ENCODE results near the gene IFNL2.
A peak's percentile ranks its signal among the peaks of the same experiment; 100 is the strongest.
"Not testable (repeated sequence)": the region's sequence is repeated elsewhere in the genome, so short reads cannot be mapped to it uniquely, and the experiment has no call there.

Gene IFNL2

DNA sequence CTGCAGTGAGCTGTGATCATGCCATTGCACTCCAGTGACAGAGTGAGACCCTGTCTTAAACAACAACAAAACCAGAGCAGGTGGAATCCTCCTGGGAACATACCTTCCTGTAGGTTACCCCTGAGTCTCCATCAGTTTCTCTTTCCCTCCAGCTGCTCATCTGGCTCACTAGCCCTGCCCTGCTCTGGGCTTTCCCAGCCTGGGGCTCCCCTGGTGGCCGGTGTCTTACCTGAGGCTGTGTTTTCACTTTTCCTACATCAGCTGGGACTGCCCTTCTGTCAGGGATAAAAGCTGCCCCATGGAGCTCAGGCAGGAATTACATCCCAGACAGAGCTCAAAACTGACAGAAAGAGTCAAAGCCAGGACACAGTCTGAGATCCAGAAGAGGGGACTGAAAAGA is at the start of gene IFNL2:
Gene IFNL2, plus strand, starts transcription at position 312 of the 400 bp plus-strand sequence. CDS start 173 bp downstream, outside the sequence.
- DNase-seq (ENCODE audit: extremely low spot score, insufficient read length, low read depth) = not testable (repeated sequence)
- peak; percentile 85 for FAIRE-seq

GRCh38 chr19:39219108-39219507 is 49.1 kb upstream of the IFNL2 start:
- DNase-seq (ENCODE audit: extremely low spot score, insufficient read length, low read depth); FAIRE-seq: not testable (repeated sequence)

GRCh38 chr19:39223703-39224279 is 44.4 kb upstream of the IFNL2 start:
- no peak for DNase-seq (ENCODE audit: extremely low spot score, insufficient read length, low read depth)
- FAIRE-seq = no peak

- FAIRE-seq = no peak
- DNase-seq (ENCODE audit: extremely low spot score, insufficient read length, low read depth) = no peak
Observed at GRCh38 chr19:39224910-39225309, 43.3 kb upstream of the IFNL2 start.

DNA sequence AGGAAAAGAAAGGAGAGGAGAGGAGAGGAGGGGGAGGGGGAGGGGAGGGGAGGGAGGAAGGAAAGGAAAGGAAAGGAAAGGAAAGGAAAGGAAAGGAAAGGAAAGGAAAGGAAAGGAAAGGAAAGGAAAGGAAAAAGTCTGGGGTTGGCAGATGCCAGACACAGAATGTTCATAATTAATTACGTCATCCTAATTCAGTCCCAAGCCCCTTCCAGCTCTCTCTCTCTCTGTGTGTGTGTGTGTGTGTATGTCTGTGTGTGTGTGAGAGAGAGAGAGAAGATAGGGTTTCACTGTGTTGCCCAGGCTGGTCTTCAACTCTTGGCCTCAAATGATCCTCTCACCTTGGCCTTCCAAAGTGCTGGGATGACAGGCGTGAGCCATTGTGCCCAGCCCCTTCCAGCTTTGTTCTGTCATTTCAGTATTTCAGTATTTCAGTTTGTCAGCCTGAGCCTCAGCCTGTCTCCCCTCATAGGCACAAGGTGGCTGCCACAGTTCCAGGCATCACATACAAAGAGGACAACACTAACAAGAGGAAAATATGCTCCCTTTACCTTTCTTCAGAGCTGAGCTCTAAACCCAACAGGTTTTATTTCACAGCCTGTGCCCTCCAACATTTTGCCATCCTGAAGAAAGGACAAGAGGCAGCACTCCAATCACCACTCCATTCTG is 38.0 kb upstream of the IFNL2 start:
- no peak for FAIRE-seq
- DNase-seq (ENCODE audit: extremely low spot score, insufficient read length, low read depth) = no peak

- DNase-seq (ENCODE audit: extremely low spot score, insufficient read length, low read depth) (no peak), FAIRE-seq (no peak)
Observed at GRCh38 chr19:39232708-39233107, 35.5 kb upstream of the IFNL2 start.

DNA sequence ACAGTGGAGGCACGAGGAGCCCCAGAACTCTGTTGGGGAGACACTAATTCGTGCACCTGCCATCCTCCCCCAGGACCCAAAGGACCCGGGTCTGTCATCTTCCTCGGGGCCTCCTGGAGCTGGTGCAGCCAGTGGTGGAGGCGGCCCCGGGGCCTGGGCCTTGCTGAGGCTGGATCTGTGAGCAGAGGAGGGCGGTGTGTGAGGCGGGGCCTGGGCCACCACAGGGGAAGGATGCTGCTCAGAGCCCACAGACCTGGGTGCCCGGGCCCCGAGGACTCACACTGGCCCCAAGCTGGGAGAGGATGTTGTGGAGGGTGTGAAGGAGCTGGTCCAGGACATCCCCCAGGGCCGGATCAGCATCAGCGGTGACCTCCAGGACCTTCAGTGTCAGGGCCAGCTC is 31.7 kb upstream of the IFNL2 start:
- FAIRE-seq (no peak), DNase-seq (ENCODE audit: extremely low spot score, insufficient read length, low read depth) (no peak)

DNA sequence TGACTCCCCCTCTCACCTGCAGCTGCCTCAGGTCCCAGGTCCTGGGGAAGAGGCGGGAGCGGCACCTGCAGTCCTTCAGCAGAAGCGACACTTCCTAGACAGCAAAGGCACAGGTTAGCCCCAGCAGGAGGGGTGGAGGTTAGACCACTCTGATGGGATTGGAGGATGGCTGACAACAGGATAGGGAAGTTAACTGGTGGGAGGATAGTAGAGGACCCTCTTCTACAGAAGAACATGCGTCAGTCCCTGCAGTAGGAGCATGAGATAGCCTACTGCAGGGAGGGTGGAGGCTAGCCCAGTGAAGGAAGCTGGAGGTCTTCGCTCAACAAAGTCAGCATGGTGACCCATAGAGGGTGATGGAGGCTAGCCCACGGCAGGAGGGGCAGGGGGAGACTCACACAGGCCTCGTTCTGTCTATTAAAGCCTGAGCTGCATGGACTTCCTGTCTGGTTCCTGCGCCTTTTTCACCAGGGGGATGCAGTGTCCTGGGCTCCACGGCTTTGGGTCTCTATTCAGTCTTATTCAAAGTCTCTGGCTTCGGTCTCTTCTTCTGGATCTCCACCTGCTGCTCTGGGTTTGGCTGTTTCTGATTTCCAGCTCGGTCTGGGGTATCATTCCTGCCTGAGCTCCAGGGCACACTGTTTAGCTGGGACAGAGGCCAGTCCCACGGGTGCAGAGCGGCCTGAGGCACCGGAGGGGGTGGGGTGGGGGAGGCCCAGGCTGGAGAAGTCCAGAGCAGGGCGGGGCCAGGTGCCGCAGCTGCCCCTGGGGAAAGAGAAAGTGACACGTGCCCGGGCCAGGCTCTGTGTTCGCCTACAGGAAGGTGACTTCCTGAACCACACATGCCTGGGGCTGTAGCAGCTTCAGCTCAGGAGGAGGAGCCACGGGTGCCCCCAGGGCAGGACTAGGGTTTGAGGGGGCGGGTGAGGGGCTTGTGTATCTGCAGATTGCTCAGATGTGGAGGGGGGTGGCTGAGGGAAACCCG is 30.7 kb upstream of the IFNL2 start:
- DNase-seq (ENCODE audit: extremely low spot score, insufficient read length, low read depth) (peak; percentile 55), FAIRE-seq (peak; percentile 85)

DNA sequence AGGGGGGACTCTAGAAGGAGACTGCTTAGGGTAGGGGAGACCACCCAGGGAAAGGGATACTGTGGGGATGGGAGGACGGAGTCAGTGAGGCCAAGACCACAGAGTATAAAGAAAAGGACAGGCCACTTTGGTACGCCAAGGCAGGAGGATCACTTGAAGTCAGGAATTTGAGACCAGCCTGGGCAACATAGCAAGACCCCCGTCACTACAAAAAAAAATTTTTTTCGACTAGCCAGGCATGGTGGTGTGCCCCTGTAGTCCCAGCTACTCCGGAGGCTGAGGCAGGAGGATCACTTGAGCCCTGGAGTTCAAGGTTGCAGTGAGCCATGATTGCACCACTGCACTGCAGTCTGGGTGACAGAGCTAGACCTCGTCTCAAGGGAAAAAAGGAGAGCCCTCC is 30.0 kb upstream of the IFNL2 start:
- no peak for FAIRE-seq
- DNase-seq (ENCODE audit: extremely low spot score, insufficient read length, low read depth) = no peak

DNA sequence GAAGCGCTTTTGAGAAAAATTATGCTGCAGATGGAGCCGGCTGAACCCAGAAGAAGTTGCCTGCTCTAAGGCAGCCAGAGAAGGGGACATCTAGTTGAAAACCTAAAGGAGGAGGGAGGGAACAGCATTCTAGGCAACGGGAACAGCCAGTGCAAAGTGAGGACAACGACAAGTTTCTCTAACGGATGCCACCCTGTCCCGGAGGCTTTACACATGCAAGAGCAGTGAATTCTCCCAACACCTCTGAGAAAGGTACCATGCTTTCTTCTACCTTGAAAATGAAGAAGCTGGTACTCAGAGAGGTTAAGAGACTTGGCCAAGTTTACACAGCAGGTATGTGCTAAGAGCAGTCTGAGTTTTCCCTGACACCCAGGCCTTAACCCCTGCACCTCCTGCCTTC is 29.3 kb upstream of the IFNL2 start:
- no peak for FAIRE-seq

GRCh38 chr19:39240421-39240820 is 27.8 kb upstream of the IFNL2 start:
- DNase-seq (ENCODE audit: extremely low spot score, insufficient read length, low read depth) = no peak

More for the DNA sequence above, 29.3 kb upstream of the IFNL2 start:
- no peak for DNase-seq (ENCODE audit: extremely low spot score, insufficient read length, low read depth)

DNA sequence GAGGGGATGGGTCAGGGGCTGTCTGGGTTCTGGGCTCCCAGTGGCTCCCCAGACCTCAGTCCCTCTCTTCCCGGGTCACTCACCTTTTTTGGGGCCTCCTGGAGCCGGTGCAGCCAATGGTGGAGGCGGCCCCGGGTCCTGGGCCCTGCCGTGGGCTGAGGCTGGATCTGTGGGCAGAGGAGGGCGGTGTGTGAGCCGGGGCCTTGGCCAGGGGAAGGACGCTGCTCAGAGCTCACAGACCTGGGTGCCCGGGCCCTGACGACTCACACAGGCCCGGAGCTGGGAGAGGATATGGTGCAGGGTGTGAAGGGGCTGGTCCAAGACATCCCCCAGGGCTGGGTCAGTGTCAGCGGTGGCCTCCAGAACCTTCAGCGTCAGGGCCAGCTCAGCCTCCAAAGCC is 24.5 kb upstream of the IFNL2 start:
- DNase-seq (ENCODE audit: extremely low spot score, insufficient read length, low read depth); FAIRE-seq: not testable (repeated sequence)

More at GRCh38 chr19:39240421-39240820, 27.8 kb upstream of the IFNL2 start:
- no peak for FAIRE-seq

DNA sequence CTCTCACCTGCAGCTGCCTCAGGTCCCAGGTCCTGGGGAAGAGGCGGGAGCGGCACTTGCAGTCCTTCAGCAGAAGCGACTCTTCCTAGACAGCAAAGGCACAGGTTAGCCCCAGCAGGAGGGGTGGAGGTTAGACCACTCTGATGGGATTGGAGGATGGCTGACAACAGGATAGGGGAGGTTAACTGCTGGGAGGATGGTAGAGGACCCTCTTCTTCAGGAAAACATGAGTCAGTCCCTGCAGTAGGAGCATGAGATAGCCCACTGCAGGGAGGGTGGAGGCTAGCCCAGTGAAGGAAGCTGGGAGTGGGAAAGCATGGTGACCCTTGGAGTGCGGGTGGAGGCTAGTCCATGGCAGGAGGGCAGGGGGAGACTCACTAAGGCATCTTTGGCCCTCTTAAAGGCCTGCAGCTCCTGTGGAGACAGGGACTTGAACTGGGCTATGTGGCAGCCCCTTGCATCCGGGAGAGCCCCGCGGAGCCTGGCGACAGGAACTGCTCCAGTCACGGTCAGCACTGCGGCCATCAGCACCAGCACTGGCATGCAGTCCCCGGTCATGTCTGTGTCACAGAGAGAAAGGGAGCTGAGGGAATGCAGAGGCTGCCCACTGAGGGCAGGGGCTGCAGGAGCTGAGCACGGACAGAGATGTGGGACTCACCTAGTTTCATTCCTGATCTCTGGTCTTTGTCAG is 23.6 kb upstream of the IFNL2 start, which contains the start of gene IFNL3:
Gene IFNL3, minus strand, starts transcription at position 597 of the 691 bp plus-strand sequence. Its CDS starts 39 bp downstream, at position 558.
- DNase-seq (ENCODE audit: extremely low spot score, insufficient read length, low read depth); FAIRE-seq: not testable (repeated sequence)

- FAIRE-seq = peak; percentile 80
- not testable (repeated sequence) for DNase-seq (ENCODE audit: extremely low spot score, insufficient read length, low read depth)
Observed at GRCh38 chr19:39245166-39245565, 23.0 kb upstream of the IFNL2 start.

- no peak for FAIRE-seq
- no peak for DNase-seq (ENCODE audit: extremely low spot score, insufficient read length, low read depth)
Observed at GRCh38 chr19:39246951-39247669, 21.1 kb upstream of the IFNL2 start.

DNA sequence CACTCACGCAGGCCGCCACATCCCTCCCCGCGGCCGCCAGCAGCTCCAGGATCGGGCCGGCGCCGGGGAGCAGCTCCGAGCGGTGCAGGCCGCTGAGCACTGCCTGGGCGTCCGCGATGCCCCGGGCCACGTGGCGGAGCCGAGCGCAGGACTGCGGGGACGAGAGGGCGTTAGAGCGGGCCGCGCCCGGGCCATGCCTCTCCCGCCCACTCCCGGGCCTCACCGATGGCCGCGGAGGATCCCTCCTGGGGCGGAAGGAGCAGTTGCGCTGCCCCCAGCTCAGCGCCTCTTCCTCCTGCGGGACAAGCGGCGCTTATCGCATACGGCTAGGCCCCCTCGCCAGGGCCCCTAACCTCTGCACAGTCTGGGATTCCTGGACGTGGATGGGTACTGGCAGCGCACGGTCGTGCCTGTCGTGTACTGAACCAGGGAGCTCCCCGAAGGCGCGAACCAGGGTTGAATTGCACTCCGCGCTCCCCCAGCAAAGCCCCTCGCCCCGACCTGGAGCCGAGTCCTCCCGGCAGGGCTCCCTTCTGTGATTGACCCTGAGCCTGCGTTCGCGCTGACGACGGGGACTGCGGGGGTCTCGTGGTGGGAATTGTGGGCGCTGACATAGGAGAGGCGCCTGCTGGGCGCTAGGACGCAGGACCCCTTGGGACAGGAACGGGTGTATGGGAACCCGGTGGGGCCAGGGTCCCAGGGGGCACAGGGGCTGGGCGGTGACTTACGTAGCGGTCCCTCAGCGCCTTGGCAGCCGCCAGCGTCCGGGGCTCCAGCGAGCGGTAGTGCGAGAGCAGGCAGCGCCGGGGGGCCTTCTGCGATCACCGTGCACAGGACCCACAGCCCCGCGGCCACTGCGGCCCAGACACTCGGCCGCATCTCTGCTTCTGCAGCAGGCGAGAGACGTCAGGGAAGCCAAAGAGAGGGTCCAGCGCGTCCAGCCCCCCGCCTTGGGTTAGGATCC is 20.2 kb upstream of the IFNL2 start:
- no peak for DNase-seq (ENCODE audit: extremely low spot score, insufficient read length, low read depth)
- FAIRE-seq = no peak

DNA sequence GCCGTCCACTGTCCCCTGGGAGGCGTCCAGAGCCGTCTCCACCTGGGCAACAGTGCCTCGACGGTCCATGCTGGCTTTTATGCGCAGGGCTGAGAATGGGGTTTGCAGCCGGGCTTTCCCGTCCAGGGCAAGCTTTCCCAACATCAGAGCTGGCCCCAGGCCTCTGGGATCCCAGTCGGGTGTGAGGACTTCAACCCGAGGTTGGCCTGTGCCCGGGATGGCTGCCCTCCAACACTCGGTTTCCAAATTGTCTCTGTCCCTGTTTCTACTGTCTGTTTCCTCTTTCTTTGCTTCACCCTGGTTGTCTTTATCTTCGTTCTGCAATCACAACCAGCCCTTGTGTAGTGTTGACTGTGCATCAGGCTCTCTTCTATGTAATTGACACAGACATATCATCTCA is 19.4 kb upstream of the IFNL2 start, which contains the start of gene IFNL4:
Gene IFNL4, minus strand, starts transcription at position 51 of the 400 bp plus-strand sequence.
- FAIRE-seq = no peak
- DNase-seq (ENCODE audit: extremely low spot score, insufficient read length, low read depth) = no peak

- FAIRE-seq = no peak
Observed at GRCh38 chr19:39251081-39251480, 17.1 kb upstream of the IFNL2 start.

More at GRCh38 chr19:39251081-39251480, 17.1 kb upstream of the IFNL2 start:
- no peak for DNase-seq (ENCODE audit: extremely low spot score, insufficient read length, low read depth)
